NCI-H2196 (cell line): ENCODE results near the gene EDRF1.

Experiments
- DNase-seq: peaks from one replicate; lab custom pipeline; 2025; ENCODE audit not compliant: unreplicated experiment; lab: John Stamatoyannopoulos, UW

Gene EDRF1

GRCh38 chr10:125761961-125762360 lies 42.5 kb downstream of the EDRF1 start:
- no peak for DNase-seq

GRCh38 chr10:125762692-125763648 lies 43.5 kb downstream of the EDRF1 start:
- no peak for DNase-seq

GRCh38 chr10:125765835-125766234 lies 46.3 kb downstream of the EDRF1 start:
- no peak for DNase-seq

DNA sequence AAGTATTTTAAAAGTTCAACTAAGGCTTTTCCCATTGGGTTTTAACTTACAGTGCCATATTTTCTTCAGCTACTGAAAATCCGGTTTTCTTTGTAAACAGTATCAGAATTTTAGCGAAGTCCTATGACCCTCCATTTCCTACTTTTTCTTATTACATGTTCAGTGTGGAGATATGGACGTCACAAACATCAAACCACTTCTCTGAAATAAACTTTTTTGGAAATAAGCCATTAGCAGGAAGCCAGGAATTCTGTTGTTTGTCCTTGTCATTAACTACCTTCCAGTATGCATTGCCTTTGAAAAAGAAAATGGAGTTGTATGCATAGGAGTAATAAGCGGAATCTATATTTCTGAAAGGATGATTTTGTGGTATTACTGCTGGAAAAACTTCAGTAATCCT lies 47.0 kb downstream of the EDRF1 start:
- DNase-seq, result no peak

DNA sequence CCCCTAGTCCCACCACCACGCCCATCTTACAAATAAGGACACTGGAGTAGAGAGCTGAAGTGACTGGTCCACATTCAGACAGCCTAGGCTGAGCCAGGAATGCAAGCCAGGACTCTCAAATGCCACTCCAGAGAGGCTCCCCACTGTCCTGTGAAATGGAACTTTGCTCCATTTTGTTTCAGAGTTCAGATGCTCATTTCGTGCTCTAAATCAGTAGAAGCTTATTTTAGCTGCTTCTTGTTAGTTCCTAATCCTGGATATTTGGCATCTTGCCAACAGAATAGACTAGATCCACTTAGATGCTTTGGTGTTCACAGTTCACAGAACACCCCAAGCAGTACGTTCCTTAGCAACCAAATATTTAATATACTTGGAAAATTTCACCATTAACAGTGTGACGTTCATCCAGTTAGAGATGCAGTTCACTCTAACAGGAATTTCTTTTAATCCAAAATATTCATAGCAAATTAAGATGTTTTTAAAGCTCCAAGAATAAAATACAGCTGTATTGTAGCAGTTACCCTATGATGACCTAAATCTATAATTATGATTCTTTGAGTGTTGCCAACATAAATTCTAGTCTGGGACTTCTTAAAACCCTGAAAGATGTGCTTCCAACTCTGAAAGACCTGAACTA lies 48.8 kb downstream of the EDRF1 start:
- DNase-seq, result peak; percentile 19

DNA sequence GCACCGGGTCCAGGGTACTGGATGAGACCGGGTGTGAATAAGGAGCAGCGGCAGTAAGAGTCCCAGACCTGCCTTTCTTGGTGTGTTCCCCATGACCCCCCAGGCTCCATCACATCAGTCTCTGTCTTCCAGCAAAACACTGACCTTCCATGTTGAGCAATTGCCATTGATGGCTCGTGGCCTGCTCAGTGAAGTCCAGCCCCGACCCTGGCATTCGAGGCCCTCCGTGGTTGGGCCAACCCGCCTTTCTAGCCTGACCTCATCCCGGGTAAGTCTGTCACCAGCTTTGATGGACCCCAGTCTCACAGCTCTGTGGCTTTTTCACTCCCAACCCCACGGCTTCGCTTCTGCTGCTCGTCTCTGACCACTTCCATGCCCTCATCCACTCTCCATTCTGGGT lies 49.7 kb downstream of the EDRF1 start:
- DNase-seq, result no peak

DNA sequence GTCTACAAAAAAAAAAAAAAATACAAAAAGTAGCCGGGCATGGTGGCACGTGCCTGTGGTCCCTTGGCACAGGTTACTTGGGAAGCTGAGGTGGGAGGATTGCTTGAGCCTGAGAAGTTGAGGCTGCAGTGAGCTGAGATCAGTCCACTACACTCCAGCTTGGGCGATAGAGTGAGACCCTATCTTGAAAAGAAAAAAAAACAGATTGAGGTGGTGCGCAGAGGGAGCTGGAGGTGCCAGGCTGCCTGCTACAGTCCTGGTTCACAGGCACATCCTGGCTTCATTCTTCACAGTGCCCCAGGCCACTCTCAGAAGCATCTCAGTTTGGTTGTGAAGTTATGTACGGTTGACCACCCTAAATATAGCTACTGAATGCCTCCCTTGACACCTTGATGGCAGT lies 51.3 kb downstream of the EDRF1 start:
- DNase-seq, result no peak

DNA sequence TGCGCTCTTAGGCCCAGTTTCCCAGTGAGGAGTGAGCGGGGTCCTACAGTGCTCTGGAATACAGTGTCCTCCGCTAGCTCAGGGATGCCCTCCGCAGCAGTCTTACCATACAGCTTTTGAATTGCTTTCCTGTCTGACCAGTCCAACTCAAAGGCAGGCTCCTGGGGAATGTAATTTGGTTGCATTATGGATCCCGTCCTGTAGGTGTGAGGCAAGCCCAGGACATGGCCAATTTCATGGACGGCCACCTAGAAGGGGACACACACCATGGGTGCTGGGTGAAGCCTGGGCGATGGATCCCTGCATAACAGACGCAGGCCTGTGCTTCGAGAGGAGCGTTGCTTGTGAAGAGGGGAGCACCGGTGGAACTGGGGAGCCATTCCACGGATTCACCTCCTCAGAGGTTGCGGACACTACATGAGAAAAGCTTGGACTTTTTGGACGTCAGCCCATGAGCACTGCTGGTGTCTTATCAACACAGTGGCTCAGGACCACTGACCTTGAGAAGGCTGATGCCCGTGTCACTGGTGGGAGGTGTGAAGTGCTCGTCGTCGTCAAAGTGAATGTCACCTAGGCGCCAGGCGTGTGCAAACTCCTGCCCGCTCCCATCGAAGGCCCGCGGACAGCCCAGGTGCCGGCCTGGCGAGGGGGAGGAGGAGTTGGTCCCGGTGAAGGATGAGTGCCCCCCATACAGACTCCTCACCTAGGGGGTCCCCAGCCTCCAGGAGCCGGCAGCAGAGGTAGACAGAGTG lies 52.8 kb downstream of the EDRF1 start:
- no peak for DNase-seq

GRCh38 chr10:125772864-125773180 lies 53.3 kb downstream of the EDRF1 start:
- DNase-seq, result no peak

GRCh38 chr10:125773687-125774543 lies 54.4 kb downstream of the EDRF1 start:
- DNase-seq, result no peak

- DNase-seq, result no peak
Measured at GRCh38 chr10:125774581-125775191, 55.2 kb downstream of the EDRF1 start.

DNA sequence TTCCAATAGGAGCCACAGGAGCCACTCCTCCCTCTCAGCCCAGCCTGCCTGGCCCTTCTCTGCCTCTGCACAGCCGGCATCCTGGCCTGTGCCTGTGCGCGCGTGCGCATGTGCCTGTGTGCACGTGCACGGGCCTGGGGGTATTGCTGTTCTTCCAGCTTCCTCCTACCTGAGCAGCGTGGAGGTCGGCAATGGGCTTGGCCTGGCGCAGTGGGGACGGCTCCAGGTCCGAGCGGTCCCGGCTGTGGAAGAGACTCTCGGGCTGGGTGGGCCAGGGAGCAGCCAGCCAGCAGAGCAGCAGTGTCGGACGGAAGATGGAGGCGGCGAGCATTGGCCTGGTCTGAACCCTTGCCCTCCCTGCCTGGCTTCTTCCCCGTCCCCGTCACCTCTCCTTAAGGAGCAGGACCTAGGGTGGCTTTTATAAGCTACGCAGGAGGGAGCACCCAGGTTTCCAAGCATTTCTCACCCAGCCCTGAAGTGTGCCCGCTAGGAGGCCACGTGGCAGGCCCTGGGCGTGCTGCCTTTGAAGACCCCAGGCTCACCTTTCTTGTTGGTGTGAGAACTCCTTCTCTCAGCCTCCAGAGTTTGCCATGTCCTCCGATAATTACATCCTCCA lies 56.1 kb downstream of the EDRF1 start, which contains the start of gene MMP21:
Gene MMP21 (minus strand): TSS at position 331 of the 616 bp plus-strand sequence. CDS start 0 bp downstream, at position 331.
- no peak for DNase-seq

DNA sequence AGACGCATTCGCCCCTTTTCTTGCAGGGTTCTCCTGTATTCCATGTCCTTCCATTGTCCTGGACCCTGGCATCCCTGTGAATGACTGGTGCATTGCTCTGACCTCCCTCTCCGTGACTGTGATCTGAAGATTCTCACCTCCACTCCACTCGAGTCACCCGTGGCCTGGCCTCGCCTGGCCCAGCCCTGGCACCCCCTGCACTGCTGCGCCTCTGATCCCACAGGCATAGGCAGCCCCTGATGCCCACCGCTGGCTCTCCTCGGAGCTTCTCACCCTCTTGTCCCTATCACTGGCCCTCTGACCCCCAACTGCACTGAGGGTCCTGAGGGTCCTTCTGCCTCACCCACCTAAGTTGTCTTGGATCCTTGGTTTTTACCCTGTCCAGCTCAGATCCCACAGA lies 58.3 kb downstream of the EDRF1 start:
- no peak for DNase-seq

DNA sequence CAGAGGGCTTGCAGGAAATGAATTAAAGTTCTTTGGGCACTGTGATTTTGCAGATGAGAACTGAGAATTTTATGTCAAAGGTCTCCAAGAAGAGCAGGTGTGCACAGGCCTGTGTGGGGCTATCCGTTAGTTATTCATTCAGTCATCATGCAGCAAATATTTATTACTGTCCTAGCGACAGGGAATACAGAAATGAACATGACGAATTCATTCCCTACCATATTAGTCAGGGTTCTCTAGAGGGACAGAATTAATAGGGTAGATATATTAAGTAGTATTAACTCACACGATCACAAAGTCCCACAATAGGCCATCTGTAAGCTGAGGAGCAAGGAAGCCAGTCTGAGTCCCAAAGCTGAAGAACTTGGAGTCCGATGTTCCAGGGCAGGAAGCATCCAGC lies 59.0 kb downstream of the EDRF1 start:
- no peak for DNase-seq

DNA sequence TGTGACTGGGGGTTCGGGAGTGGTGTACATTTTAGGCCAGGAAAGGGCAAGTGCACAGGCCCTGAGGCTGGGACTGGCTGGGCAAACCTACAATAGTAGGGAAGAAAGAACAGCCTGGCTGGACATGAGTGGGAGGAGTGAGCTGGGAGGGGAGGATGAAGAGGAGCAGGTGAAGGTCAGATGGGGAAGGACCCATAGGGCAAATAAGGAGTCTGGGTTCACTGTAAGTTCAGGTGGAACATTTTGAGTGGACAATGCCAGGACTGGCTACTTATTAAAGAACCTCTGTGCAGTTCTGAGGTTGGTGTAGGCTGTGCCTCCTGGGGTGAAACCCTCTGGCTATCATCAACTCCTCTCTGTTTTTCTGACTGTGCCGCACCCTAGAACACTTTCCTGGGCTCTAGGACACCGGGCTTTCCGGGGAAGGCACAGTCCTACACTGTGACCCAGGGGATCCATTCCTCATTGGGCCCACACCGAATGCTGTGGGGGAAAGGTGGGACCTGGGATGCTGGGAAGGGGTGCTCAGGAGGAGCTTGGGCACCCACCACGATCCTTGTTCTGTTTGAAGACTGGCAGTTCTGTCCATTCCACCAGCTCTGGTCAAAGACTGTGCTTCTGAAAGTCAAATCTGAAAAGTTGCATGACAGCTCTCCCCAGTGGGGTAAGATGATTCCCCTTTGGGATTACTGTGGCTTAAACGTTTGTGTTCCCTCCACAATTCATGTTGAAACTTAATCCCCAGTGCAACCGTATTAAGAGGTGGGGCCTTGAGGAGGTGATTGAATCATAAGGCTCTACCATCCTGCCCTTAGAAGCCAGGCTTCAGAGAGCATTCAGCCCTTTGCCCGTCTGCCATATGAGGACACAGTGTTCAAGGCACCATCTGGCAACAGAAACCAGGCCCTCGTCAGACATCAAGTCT lies 60.2 kb downstream of the EDRF1 start:
- DNase-seq, result no peak

DNA sequence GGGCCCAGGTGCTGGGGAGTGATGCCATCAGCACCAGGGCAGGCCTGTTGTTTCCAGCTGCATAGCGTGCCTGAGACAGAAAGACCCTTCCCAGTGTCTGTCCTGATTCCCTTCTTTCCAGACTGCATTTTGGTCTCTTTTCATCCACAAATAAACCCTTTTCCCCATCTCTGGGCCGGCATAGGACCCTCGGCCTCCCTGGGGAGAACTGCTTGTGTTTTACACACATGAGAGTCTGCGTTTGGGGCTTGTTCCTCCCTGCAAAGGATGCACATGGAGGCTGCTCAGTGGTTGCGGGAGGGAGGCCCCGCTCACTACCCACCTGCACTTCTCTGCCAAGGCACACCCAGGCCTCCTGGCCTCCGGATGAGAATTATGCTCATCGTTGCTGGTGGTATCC lies 61.9 kb downstream of the EDRF1 start:
- DNase-seq, result no peak

DNA sequence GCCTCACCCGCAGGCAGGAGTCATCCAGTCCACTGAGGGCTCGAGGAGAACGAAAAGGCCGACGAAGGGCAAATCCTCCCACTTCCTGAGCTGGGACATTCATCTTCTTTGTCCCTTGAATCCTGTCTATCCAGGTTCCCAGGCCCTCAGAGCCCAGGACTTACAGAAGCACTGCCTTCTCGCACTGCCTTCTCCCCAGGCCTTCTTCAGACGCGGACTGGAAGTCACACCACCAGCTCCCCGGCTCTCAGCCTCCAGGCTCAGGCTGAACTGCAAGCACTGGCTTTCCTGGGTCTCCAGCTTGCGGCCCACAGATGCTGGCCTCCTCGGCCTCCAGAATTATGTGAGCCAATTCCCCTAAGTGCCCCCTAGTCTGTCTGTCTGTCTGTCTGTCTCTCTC lies 62.5 kb downstream of the EDRF1 start:
- no peak for DNase-seq

DNA sequence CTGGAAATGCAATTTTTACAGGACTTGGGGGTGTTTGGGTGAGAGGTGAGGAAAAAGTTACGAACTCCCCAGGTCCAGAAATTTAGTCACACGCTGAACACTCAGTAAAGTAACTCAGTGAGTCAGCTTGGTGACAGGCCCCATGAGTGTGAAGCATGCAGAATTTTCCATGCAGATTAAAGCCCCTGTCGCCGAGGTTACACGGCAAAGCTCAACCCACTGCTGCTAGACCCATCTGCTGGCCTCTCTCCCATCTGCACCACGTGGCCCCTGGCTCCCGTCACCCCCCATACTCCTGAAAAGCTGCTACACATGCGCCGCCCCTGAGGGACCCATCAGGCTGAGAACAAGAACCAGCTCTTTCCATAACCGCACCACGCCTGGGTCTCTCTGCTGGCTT lies 63.1 kb downstream of the EDRF1 start:
- no peak for DNase-seq

DNA sequence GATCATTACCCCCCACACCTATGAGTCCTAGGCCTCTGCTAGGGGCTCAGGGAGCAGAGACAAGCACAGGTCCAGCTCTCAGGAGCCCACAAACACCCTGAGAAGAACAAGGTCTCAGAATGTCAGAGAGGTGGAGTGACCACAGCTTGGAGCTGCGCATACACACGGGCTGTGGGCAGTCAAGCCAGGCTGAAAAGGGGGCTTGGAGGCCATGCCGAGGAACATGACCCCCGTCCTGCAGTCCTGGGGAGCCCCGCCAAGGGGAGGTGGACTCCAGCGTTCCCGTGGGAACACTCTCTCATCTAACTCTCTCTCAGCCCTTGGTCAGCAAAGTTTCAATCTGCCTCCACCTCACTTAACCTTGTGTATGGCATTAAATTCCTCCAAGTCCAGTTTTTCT lies 63.9 kb downstream of the EDRF1 start:
- DNase-seq, result no peak
